ENCODE results near the gene SPTBN2.

Gene SPTBN2

GRCh38 chr11:66705587-66706335 is 23.3 kb downstream of the SPTBN2 start:
- no peak for DNase-seq (ENCODE audit: extremely low read depth in 1 of 2, low read depth in 1 of 2)

- DNase-seq (ENCODE audit: extremely low read depth in 1 of 2, low read depth in 1 of 2) = no peak
Observed at GRCh38 chr11:66704659-66705360, 24.2 kb downstream of the SPTBN2 start.

- no peak for DNase-seq (ENCODE audit: extremely low read depth in 1 of 2, low read depth in 1 of 2)
Observed at GRCh38 chr11:66701432-66702240, 27.4 kb downstream of the SPTBN2 start.

GRCh38 chr11:66700742-66701141 is 28.3 kb downstream of the SPTBN2 start:
- no peak for DNase-seq (ENCODE audit: extremely low read depth in 1 of 2, low read depth in 1 of 2)

GRCh38 chr11:66700337-66700736 is 28.7 kb downstream of the SPTBN2 start:
- no peak for DNase-seq (ENCODE audit: extremely low read depth in 1 of 2, low read depth in 1 of 2)

GRCh38 chr11:66698491-66698890 is 30.5 kb downstream of the SPTBN2 start:
- DNase-seq (ENCODE audit: extremely low read depth in 1 of 2, low read depth in 1 of 2) = no peak

GRCh38 chr11:66697988-66698387 is 31.0 kb downstream of the SPTBN2 start:
- no peak for DNase-seq (ENCODE audit: extremely low read depth in 1 of 2, low read depth in 1 of 2)

GRCh38 chr11:66696146-66696545 is 32.9 kb downstream of the SPTBN2 start:
- no peak for DNase-seq (ENCODE audit: extremely low read depth in 1 of 2, low read depth in 1 of 2)

- peak; percentile 41 to 71 for DNase-seq (ENCODE audit: extremely low read depth in 1 of 2, low read depth in 1 of 2)
Observed at GRCh38 chr11:66694732-66695207, 34.2 kb downstream of the SPTBN2 start.

GRCh38 chr11:66694056-66694410 is 35.0 kb downstream of the SPTBN2 start:
- DNase-seq (ENCODE audit: extremely low read depth in 1 of 2, low read depth in 1 of 2) = no peak

GRCh38 chr11:66693356-66694055 is 35.5 kb downstream of the SPTBN2 start:
- no peak for DNase-seq (ENCODE audit: extremely low read depth in 1 of 2, low read depth in 1 of 2)

GRCh38 chr11:66692871-66693331 is 36.1 kb downstream of the SPTBN2 start:
- DNase-seq (ENCODE audit: extremely low read depth in 1 of 2, low read depth in 1 of 2) = no peak

GRCh38 chr11:66692446-66692845 is 36.6 kb downstream of the SPTBN2 start:
- no peak for DNase-seq (ENCODE audit: extremely low read depth in 1 of 2, low read depth in 1 of 2)

GRCh38 chr11:66691311-66691980 is 37.6 kb downstream of the SPTBN2 start:
- DNase-seq (ENCODE audit: extremely low read depth in 1 of 2, low read depth in 1 of 2) = no peak

GRCh38 chr11:66689661-66690590 is 39.1 kb downstream of the SPTBN2 start:
- DNase-seq (ENCODE audit: extremely low read depth in 1 of 2, low read depth in 1 of 2) = no peak

- no peak for DNase-seq (ENCODE audit: extremely low read depth in 1 of 2, low read depth in 1 of 2)
Observed at GRCh38 chr11:66688561-66689534, 40.2 kb downstream of the SPTBN2 start.

- DNase-seq (ENCODE audit: extremely low read depth in 1 of 2, low read depth in 1 of 2) = no peak
Observed at GRCh38 chr11:66687831-66688281, 41.2 kb downstream of the SPTBN2 start.
